K562 (cell line): Measurements from ENCODE around the gene WDR88. TPM values are rescaled to one million over a fixed set of nuclear protein-coding genes. Genes with fewer than 3 reads are reported as not detected.

Experiments
- ATAC-seq: fragments of 200-7000 bp; cut with Tn5 transposase; 3 replicates; pipeline ENCODE4 v1.9.1; 2020; ENCODE audit warnings: moderate library complexity
- BruUV-seq: library from RNA; stranded (reverse); fragments of 400-500 nt; replicated peaks from 2 replicates; lab custom pipeline; 2021; lab: Mats Ljungman, UMichigan
- CTCF ChIA-PET: fragments of 300-600 bp; formaldehyde crosslinking; extraction: SDS; loops from one replicate; lab custom pipeline; 2021; ENCODE audit warnings: low intra/inter-chr PET ratio; lab: Yijun Ruan, JAX
- POLR2A ChIA-PET: fragments of 300-600, 350-650 bp; sonication (Branson Sonifier 250); formaldehyde crosslinking; extraction: SDS; loops from one replicate; lab custom pipeline; 2021; ENCODE audit warnings: antibody characterized with exemption, inconsistent platforms; lab: Yijun Ruan, JAX
- DNase-seq, 4 experiments: peaks; one replicate each; pipeline versions ENCODE4 v3.0.0 to v3.0.0-alpha.2; 2011 to 2018; ENCODE audit warnings: low spot score in 3 of 4, mixed read lengths in 3 of 4; ENCODE audit errors: extremely low read depth in 1 of 4
- FAIRE-seq: peaks from 2 replicates; lab custom pipeline; 2011; peaks lifted over from hg19 to GRCh38; lab: Jason Lieb, UNC
- H2AFZ ChIP-seq: 2 replicates; pipeline ENCODE4 v1.6.0; 2011; ENCODE audit warnings: low read depth, low read length, control low read depth, inconsistent platforms
- H3K27ac ChIP-seq: fragments of 200-600 bp; 3 replicates; pipeline ENCODE4 v1.8.0; 2011; ENCODE audit warnings: low read depth, mild to moderate bottlenecking, control low read depth, inconsistent platforms, low read length, moderate library complexity, mixed read lengths; ENCODE audit errors: extremely low read depth
- H3K27me3 ChIP-seq, 2 experiments: fragments of 300-600 bp in 1 of 2; 2 replicates in 1 of 2; 3 replicates in 1 of 2; pipeline versions ENCODE4 v1.6.0 to v1.8.0; 2011; ENCODE audit warnings: inconsistent platforms in 2 of 2, low read length in 2 of 2, mild to moderate bottlenecking in 1 of 2, mixed read lengths in 1 of 2, moderate library complexity in 1 of 2; ENCODE audit not compliant: control insufficient read depth in 2 of 2, insufficient read depth in 2 of 2
- H3K36me3 ChIP-seq: fragments of 300-600 bp; 3 replicates; pipeline ENCODE4 v1.8.0; 2011; ENCODE audit warnings: mild to moderate bottlenecking, low read length, inconsistent platforms; ENCODE audit not compliant: control insufficient read depth, insufficient read depth
- H3K4me1 ChIP-seq, 2 experiments: fragments of 200-600 bp in 1 of 2; replicated peaks in 1 of 2; 2 replicates in 1 of 2; 3 replicates in 1 of 2; pipeline versions ENCODE4 v1.5.1 to v1.8.0; 2011; ENCODE audit warnings: inconsistent platforms in 2 of 2, low read length in 2 of 2, mild to moderate bottlenecking in 1 of 2, mixed read lengths in 1 of 2, moderate library complexity in 1 of 2; ENCODE audit not compliant: control insufficient read depth in 2 of 2, insufficient read depth in 2 of 2
- H3K4me2 ChIP-seq: 2 replicates; pipeline ENCODE4 v1.6.1; 2011; ENCODE audit warnings: low read length, control low read depth, inconsistent platforms, mixed read lengths; ENCODE audit not compliant: insufficient read depth
- H3K4me3 ChIP-seq: fragments of 200-600 bp; sonication (generic), shearing (Covaris generic); 2 replicates; pipeline ENCODE4 v1.5.1; 2016; ENCODE audit warnings: control low read depth, inconsistent platforms
- H3K79me2 ChIP-seq: fragments of 200-600 bp; 3 replicates; pipeline ENCODE4 v1.8.0; 2011; ENCODE audit warnings: low read length, inconsistent platforms; ENCODE audit not compliant: control insufficient read depth, insufficient read depth
- H3K9ac ChIP-seq, 2 experiments: 2 replicates each; pipeline versions ENCODE4 v1.6.0 to v1.6.1; 2011; ENCODE audit warnings: low read depth in 2 of 2, low read length in 2 of 2, control low read depth in 1 of 2, inconsistent platforms in 1 of 2, mild to moderate bottlenecking in 1 of 2, mixed read lengths in 1 of 2; ENCODE audit not compliant: insufficient read depth in 1 of 2
- H3K9me1 ChIP-seq: one replicate; pipeline ENCODE4 v1.6.0; 2011; ENCODE audit warnings: inconsistent platforms, mild to moderate bottlenecking, low read length, moderate library complexity; ENCODE audit not compliant: control insufficient read depth, insufficient read depth
- H3K9me3 ChIP-seq: replicated peaks from 2 replicates; pipeline ENCODE4 v1.5.1; 2011; ENCODE audit warnings: low read depth, low read length, inconsistent platforms; ENCODE audit not compliant: control insufficient read depth, insufficient read depth
- H4K20me1 ChIP-seq: replicated peaks from 2 replicates; pipeline ENCODE4 v1.6.1; 2011; ENCODE audit warnings: low read length, inconsistent platforms, mixed read lengths; ENCODE audit not compliant: control insufficient read depth, insufficient read depth
- ATF3 ChIP-seq, 2 experiments: fragments of 450-650 bp in 1 of 2; sonication (generic) in 1 of 2; formaldehyde crosslinking in 1 of 2; IDR thresholded peaks in 1 of 2; conservative IDR thresholded peaks in 1 of 2; 2 replicates each; pipeline versions ENCODE4 v1.6.1 to v1.8.1; 2016 to 2023; ENCODE audit warnings: mild to moderate bottlenecking in 2 of 2, moderate library complexity in 2 of 2, inconsistent platforms in 1 of 2, missing genetic modification reagents in 1 of 2
- BCOR ChIP-seq: fragments of 450-650 bp; IDR thresholded peaks from 2 replicates; pipeline ENCODE4 v1.6.1; 2016
- HNRNPK ChIP-seq: fragments of 200-400 bp; formaldehyde crosslinking; IDR thresholded peaks from one replicate; pipeline ENCODE4 v1.6.1; 2018; ENCODE audit warnings: mild to moderate bottlenecking, low read depth, low read length; ENCODE audit not compliant: poor library complexity, severe bottlenecking
- HNRNPL ChIP-seq: fragments of 200-400 bp; formaldehyde crosslinking; IDR thresholded peaks from 2 replicates; pipeline ENCODE4 v1.6.1; 2017; ENCODE audit warnings: low read depth, mild to moderate bottlenecking, low read length
- JUND ChIP-seq, 2 experiments: IDR thresholded peaks; 2 replicates in 1 of 2; 3 replicates in 1 of 2; pipeline ENCODE4 v1.6.1; 2011; ENCODE audit warnings: borderline replicate concordance in 2 of 2, low read depth in 2 of 2, low read length in 2 of 2, improper control_type of control experiment in 1 of 2, missing biosample characterization in 1 of 2, missing genetic modification characterization in 1 of 2, missing genetic modification reagents in 1 of 2
- MEF2A ChIP-seq: IDR thresholded peaks from 2 replicates; pipeline ENCODE4 v1.6.1; 2011; ENCODE audit warnings: low read depth, mild to moderate bottlenecking, low read length, moderate library complexity; ENCODE audit not compliant: control insufficient read depth
- MXD1 ChIP-seq: fragments of 250-450 bp; sonication (Bioruptor Pico); IDR thresholded peaks from 2 replicates; pipeline ENCODE4 v1.8.0; 2021; ENCODE audit warnings: borderline replicate concordance, mild to moderate bottlenecking, moderate library complexity; ENCODE audit not compliant: poor library complexity, severe bottlenecking
- RBFOX2 ChIP-seq: fragments of 200-400 bp; formaldehyde crosslinking; IDR thresholded peaks from 2 replicates; pipeline ENCODE4 v1.6.1; 2017; ENCODE audit warnings: low read depth, mild to moderate bottlenecking, low read length, moderate library complexity
- SREBF1 ChIP-seq: fragments of 150-350 bp; IDR thresholded peaks from 2 replicates; pipeline ENCODE4 v1.6.1; 2014; ENCODE audit warnings: antibody characterized with exemption, low read depth, low read length, borderline replicate concordance
- TEAD4 ChIP-seq, 2 experiments: sonication (generic) in 1 of 2; formaldehyde crosslinking in 1 of 2; IDR thresholded peaks; 2 replicates each; pipeline versions ENCODE4 v1.6.1 to v1.8.0; 2012 to 2022; ENCODE audit warnings: borderline replicate concordance in 1 of 2, inconsistent platforms in 1 of 2, low read length in 1 of 2, mild to moderate bottlenecking in 1 of 2, missing genetic modification reagents in 1 of 2
- ZFP36 ChIP-seq: fragments of 150-350 bp; IDR thresholded peaks from 2 replicates; pipeline ENCODE4 v1.6.1; 2018; ENCODE audit warnings: low read length, low read depth; ENCODE audit not compliant: partially characterized antibody
- ZKSCAN8 ChIP-seq: fragments of 200-800 bp; sonication (Bioruptor generic); IDR thresholded peaks from 2 replicates; pipeline ENCODE4 v1.6.1; 2016; ENCODE audit warnings: missing genetic modification characterization, missing compliant biosample characterization
- WGBS: fragments of 100-300 bp; shearing (Covaris generic); methylation state at CpG from one replicate; pipeline ENCODE4 v1.1.6; 2016; ENCODE audit warnings: low coverage, mixed read lengths; ENCODE audit not compliant: insufficient coverage; ENCODE audit errors: missing lambda C conversion rate; 5-methylcytosine and 5-hydroxymethylcytosine counted together
- in situ Hi-C: fragments of 300-500 bp; cut with MboI; formaldehyde crosslinking; loops from 4 replicates; pipeline ENCODE4 v1.15.0; 2018; ENCODE audit warnings: inconsistent platforms, mixed read lengths
- intact Hi-C: fragments of 100-400 bp; cut with micrococcal nuclease; formaldehyde crosslinking; loops from 2 replicates; pipeline ENCODE4 v1.14.2; 2022
- polyA plus RNA-seq, 8 experiments: library from polyadenylated mRNA; depleted of rRNA in 4 of 8; stranded (reverse) in 5 of 8; unstranded in 3 of 8; fragments of >200 nt; fragmentation: Nextera tagmentation in 2 of 8; fragmentation: Illumina TruSeq in 1 of 8; extraction: Ambion mirVana in 2 of 8; extraction: Trizol in 1 of 8; gene quantifications; 2 replicates each; pipeline versions ENCODE4 v1.2.1 to v1.2.3, GENCODE V29; 2011 to 2014; ENCODE audit warnings: inconsistent platforms in 1 of 8, missing spikeins in 1 of 8
- total RNA-seq, 7 experiments: library from RNA; depleted of rRNA in 6 of 7; stranded (reverse); fragments of >200 nt in 6 of 7; fragmentation: Illumina TruSeq in 2 of 7; extraction: Trizol in 2 of 7; gene quantifications; 2 replicates each; pipeline versions ENCODE4 v1.2.1 to v1.2.3, GENCODE V29; 2011 to 2021; ENCODE audit warnings: low replicate concordance in 1 of 7

Gene WDR88
- total and polyA plus RNA-seq, 9 of the 15 experiments (the other 6 are each of a cell fraction or from before 2014, with no cell fraction given), result 0.03 to 0.04 TPM; not detected in 7

DNA sequence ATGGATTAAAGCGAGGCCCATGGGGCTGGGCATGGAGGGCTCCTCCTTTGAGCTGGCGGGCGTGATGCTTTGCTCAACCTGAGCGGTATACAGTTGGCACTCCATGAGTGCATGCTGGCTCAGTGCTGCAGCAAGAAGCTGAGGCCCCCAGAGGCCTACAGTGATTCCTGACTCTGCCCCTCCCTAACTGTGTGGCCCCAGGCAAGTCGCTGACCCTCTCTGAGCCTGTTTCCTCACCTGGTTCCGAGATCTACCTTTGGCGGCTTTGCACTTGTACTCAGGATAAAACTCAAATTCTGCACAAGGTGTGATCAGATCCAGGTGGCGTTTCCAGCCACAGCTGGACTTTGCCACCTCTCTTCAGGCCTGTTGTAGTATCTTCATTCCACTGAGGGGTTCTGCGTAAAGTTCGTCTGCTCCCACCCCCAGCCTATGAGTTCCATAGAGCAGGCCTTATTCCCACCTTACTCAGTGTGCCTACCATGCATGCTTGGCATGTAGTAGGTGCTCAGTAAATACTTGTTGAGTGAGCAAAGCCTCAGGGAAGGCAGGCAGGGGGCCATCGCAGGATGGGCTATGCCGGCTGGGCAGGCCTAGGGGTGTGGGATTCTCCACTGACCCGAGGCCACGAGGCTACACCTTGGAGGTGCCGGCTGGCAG, 70.1 kb downstream of the WDR88 start (continued):
- TF ChIP-seq TEAD4 (IDR thresholded peaks at IDR 0.05; ENCODE audit: low read length), result no peak
- TF ChIP-seq TEAD4 (CRISPR knock-in tag; IDR thresholded peaks at IDR 0.05; ENCODE audit: borderline replicate concordance), result no peak
- peak; percentile 24 for TF ChIP-seq ZFP36
- TF ChIP-seq RBFOX2, result no peak
- no peak for TF ChIP-seq BCOR
- TF ChIP-seq ZKSCAN8 (CRISPR knock-in tag), result peak; percentile 72; the same call in 1 of the 2 replicates
- TF ChIP-seq, all 486 proteins: peak for 2

DNA sequence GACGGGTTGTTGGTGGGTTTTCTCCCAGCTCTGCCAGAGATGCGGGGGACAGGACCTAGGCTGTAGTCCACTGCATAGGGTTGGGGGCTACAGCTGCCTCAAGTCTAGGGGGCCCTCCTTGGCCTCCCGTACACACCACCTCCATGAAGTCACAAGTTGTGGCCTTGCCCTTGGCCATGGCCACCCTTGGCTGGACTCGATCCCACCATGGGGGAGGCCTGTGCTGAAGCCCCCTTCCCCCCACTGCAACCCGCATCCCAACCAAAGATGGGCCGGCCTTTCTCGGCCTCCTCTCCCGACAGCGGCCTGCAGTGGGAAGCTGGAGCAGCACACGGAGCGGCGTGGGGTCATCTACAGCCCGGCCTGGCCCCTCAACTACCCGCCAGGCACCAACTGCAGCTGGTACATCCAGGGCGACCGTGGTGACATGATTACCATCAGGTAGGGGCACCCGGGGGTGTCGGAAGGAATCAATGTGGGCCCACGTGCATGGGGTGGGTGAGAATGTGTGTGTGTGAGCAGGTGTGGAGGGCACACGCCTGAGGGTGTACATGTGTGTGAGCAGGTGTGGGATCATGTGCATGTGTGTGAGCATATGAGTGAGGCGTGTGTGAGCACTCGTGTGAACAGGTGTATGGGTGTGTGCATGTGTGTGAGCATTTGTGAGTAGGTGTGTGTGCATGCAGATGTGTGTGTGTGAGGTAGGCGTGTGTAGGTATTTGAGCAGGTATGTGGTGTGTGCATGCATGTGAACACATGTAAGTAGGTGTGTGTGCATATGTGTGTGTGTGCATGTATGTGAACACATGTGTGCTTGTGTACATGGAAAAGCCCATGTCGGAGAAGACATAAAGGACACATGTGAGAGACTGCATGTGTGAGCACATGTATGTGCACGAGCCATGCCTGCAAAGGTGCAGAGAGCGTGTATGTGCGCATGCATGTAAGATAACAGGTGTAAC, 70.9 kb downstream of the WDR88 start:
- ATAC-seq, result no peak
- TF ChIP-seq HNRNPL (no peak), MEF2A (no peak), SREBF1 (no peak), ATF3 (IDR thresholded peaks at IDR 0.05) (no peak), ATF3 (CRISPR knock-in tag; conservative IDR thresholded peaks at IDR 0.05) (no peak), HNRNPK (no peak), JUND (IDR thresholded peaks at IDR 0.05; ENCODE audit: borderline replicate concordance, low read depth, low read length) (no peak), JUND (tag; IDR thresholded peaks at IDR 0.05; ENCODE audit: borderline replicate concordance, low read depth, low read length) (no peak), MXD1 (no peak)

More for the DNA sequence above, 70.9 kb downstream of the WDR88 start:
- ChIA-PET CTCF (interaction anchor here (0.6 kb wide), 1 partner anchor 228 kb away, joined by 3 read pairs; no protein-coding TSS in a partner anchor), POLR2A (no interaction called here)
- intact Hi-C loops (no loop called here), in situ Hi-C loops (no loop called here)
- Histone ChIP-seq H3K27ac (no peak overlapping the region), H3K4me2 (no peak overlapping the region), H2AFZ (no peak overlapping the region), H3K9me3 (no peaks in the 10 kb centered on the region), H3K4me1 (peaks cover 0 to 33% of the 10 kb centered on the region in 2 experiments; a peak in 2 of 5 replicates), H3K27me3 (peaks cover 9 to 72% of the 10 kb centered on the region in 2 experiments; a peak in 4 of 5 replicates), H3K79me2 (no peaks in the 10 kb centered on the region), H3K36me3 (no peaks in the 10 kb centered on the region), H4K20me1 (peaks cover 12% of the 10 kb centered on the region; the same call in 1 of the 2 replicates), H3K4me3 (no peak overlapping the region), H3K9me1 (no peaks in the 10 kb centered on the region), H3K9ac (no peak overlapping the region)
- FAIRE-seq (no peak), DNase-seq (no peak)
- WGBS, result 6% methylated on average over 23 of the region's 27 CpGs
- no TSS peak for BruUV-seq
